ENCODE results near the gene SP3. TPM values are rescaled to one million over a fixed set of nuclear protein-coding genes. Genes with fewer than 3 reads are reported as not detected.

The SP3 gene
- total RNA-seq, 1 donor from 2014 or later: 94.5 TPM

- Mint-ChIP-seq H3K4me1 (ENCODE audit: unreplicated experiment) (peaks cover 30% of the 10 kb centered on the region), H3K9me3 (no peaks in the 10 kb centered on the region), H3K27ac (no peak overlapping the region), H3K27me3 (peaks cover 6% of the 10 kb centered on the region), H3K36me3 (no peaks in the 10 kb centered on the region), H3K4me3 (no peak overlapping the region)
- no peak for DNase-seq (ENCODE audit: extremely low spot score, unreplicated experiment)
- no peak for TF ChIP-seq CTCF (conservative IDR thresholded peaks at IDR 0.05)
Measured at GRCh38 chr2:174011796-174012195, 46.6 kb upstream of the SP3 start.

GRCh38 chr2:174011173-174011572, 46.0 kb upstream of the SP3 start:
- Mint-ChIP-seq H3K27ac (no peak overlapping the region), H3K4me1 (ENCODE audit: unreplicated experiment) (peaks cover 30% of the 10 kb centered on the region), H3K4me3 (no peak overlapping the region), H3K27me3 (peaks cover 6% of the 10 kb centered on the region), H3K36me3 (no peaks in the 10 kb centered on the region), H3K9me3 (no peaks in the 10 kb centered on the region)
- DNase-seq (ENCODE audit: extremely low spot score, unreplicated experiment): no peak
- no peak for TF ChIP-seq CTCF (conservative IDR thresholded peaks at IDR 0.05)

GRCh38 chr2:174009488-174010223, 44.5 kb upstream of the SP3 start:
- Mint-ChIP-seq H3K27me3 (peaks cover 6% of the 10 kb centered on the region), H3K9me3 (no peaks in the 10 kb centered on the region), H3K27ac (no peak overlapping the region), H3K4me3 (no peak overlapping the region), H3K4me1 (ENCODE audit: unreplicated experiment) (peaks cover 33% of the 10 kb centered on the region), H3K36me3 (no peaks in the 10 kb centered on the region)
- TF ChIP-seq CTCF (conservative IDR thresholded peaks at IDR 0.05): no peak
- no peak for DNase-seq (ENCODE audit: extremely low spot score, unreplicated experiment)

GRCh38 chr2:174008720-174009119, 43.5 kb upstream of the SP3 start:
- H3K9me3 Mint-ChIP-seq: no peaks in the 10 kb centered on the region
- TF ChIP-seq CTCF (conservative IDR thresholded peaks at IDR 0.05): no peak
- no peak overlapping the region for H3K27ac Mint-ChIP-seq
- no peaks in the 10 kb centered on the region for H3K36me3 Mint-ChIP-seq
- H3K4me3 Mint-ChIP-seq: no peak overlapping the region
- peaks cover 6% of the 10 kb centered on the region for H3K27me3 Mint-ChIP-seq
- peaks cover 29% of the 10 kb centered on the region for H3K4me1 Mint-ChIP-seq (ENCODE audit: unreplicated experiment)
- no peak for DNase-seq (ENCODE audit: extremely low spot score, unreplicated experiment)

GRCh38 chr2:174007010-174007409, 41.8 kb upstream of the SP3 start:
- Mint-ChIP-seq H3K36me3 (no peaks in the 10 kb centered on the region), H3K27me3 (no peaks in the 10 kb centered on the region), H3K27ac (no peak overlapping the region), H3K9me3 (no peaks in the 10 kb centered on the region), H3K4me3 (no peak overlapping the region), H3K4me1 (ENCODE audit: unreplicated experiment) (peaks cover 23% of the 10 kb centered on the region)
- TF ChIP-seq CTCF (conservative IDR thresholded peaks at IDR 0.05): no peak
- DNase-seq (ENCODE audit: extremely low spot score, unreplicated experiment): no peak
